CD4-positive, alpha-beta T cell treated with Interleukin-1 beta for 1 hour (primary cell): ENCODE results near the gene ATF2.

Experiments used
- DNase-seq, 2 donors: peaks; one replicate each; pipeline ENCODE4 v3.0.0-alpha.2; 2020 to 2022

Gene ATF2, protein sequence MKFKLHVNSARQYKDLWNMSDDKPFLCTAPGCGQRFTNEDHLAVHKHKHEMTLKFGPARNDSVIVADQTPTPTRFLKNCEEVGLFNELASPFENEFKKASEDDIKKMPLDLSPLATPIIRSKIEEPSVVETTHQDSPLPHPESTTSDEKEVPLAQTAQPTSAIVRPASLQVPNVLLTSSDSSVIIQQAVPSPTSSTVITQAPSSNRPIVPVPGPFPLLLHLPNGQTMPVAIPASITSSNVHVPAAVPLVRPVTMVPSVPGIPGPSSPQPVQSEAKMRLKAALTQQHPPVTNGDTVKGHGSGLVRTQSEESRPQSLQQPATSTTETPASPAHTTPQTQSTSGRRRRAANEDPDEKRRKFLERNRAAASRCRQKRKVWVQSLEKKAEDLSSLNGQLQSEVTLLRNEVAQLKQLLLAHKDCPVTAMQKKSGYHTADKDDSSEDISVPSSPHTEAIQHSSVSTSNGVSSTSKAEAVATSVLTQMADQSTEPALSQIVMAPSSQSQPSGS

DNA sequence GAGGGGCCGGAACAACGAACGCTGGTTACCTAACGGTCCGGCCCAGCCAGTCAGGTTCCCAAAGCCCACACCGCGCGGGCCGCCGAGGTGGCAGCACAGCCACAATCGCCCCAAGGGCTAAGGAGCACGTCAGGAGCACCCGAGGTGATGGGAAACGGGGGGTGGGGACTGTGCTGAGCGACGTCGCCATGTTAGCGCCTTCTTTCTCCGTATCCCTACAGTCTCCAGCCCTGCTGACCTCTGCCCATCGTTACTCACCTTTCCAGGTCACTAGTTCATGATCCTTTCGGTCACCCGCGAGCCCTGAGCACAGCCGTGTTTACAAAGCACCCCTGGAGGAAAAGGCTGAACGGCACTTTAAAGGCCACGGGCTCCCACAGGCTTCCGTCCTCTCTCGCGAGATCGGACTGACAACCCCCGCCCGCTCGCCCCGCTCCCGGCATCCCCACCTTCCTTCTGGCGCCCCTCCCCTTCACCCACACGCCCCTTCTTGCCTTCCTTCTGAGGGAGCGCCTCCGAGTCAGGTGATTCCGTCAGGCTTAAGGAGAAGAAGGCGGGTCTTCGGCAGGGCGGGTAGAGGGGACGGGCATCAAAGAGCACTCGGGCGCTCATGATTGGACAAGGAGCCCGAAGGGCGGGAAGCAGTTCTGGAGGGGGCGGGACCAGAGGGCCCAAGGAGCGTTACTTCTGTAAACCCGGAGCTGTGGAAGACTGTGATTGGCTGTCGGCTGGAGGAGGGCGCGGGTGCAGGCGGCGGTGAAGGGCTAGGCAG lies at the start of gene ATF2:
Gene ATF2, minus strand, starts transcription at position 412 of the 772 bp plus-strand sequence. CDS start 31,760 bp downstream, outside the sequence.
- DNase-seq, result peak; percentile 99

DNA sequence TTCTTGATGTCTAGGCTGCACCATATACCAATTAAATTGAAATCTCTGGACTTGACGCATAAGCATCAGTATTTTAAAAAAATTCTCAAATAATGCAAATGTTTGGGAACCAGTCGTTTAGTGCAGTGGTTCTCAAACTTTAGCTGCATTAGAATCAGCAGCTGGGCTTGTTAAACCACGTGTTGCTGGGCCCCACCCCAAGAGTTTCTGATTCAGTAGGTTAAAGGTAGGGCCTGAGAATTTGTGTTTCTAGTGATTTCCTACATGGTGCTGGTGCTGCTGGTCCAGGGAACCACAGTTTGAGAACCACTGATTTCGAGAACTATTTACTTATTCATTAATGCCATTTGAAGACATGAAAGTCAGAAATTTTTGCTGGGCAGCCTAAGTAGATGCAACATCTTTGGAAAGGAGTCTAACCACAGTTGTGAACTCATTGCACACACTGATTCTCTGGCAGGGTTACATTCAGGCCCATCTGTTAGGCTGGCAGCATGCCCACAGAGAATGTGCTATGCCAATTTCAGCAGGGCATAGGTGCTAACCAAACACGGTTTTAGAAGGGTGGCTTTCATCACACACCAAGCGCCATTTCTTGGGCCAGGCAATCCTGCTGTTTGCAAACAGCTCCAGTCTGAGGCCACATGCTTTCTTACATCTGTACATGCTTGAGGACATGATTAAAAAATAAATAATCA lies 39.9 kb upstream of the ATF2 start:
- peak in 1 of 2 donors; percentile 8 for DNase-seq

DNA sequence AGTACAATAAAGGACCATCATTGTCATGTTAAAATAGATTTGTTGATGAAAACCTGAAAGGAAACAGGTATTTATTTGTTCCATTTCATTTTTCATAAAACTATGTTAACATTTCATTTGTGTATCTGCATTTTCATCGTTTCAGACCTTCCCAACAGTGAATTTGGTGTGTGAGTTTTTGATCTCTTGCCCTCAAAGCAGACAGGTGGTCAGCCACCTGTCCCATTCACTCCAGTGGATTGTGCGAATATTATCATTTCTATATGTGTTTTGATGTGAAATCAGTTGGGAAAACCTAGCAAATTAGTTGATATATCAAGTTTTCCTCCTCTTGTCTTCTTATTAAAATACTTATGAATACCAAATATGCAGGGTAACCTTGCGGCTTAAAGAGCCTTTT lies 38.9 kb upstream of the ATF2 start:
- no peak for DNase-seq

- DNase-seq, result no peak
These were observed 37.5 kb upstream of the ATF2 start for GRCh38 chr2:175205523-175205922.

- peak; percentile 31 to 48 for DNase-seq
These were observed 35.9 kb upstream of the ATF2 start for GRCh38 chr2:175203621-175204496.

DNA sequence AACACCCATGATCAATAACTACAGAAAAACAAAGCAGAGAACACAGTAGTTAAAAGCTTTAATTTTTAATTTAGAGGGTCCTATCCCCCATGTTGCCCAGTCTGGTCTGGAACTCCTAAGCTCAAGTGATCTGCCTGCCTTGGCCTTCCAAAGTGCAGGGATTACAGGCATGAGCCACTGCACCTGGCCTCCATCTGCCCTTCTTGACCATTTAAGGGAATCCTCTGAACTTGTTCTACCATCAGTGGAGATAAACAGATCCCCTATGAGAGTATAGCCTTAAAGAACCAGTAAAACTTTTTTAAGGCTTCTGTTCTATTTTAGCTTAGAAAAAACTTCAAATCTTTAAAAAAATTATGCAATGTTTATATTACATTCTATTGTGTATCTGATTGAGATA lies 27.0 kb upstream of the ATF2 start:
- no peak for DNase-seq

DNA sequence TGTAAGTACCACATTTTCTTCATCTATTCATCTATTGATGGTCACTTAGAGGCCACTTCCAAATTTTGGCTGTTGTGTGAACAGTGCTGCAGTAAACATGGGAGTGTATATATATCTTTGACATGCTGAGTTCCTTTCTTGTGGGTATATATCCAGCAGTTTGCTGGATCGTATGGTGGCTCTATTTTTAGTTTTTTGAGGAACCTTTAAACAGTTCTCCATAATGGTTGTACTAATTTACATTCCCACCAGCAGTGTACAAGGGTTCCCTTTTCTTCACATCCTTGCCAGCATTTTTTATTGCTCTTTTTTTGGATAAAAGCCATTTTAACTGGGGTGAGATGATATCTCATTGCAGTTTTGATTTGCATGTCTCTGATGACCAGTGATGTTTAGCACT lies 20.8 kb upstream of the ATF2 start:
- no peak for DNase-seq

- DNase-seq, result peak in 1 of 2 donors; percentile 17
These were observed 19.4 kb upstream of the ATF2 start for GRCh38 chr2:175187378-175187777.

- no peak for DNase-seq
These were observed 15.7 kb upstream of the ATF2 start for GRCh38 chr2:175183674-175184073.

GRCh38 chr2:175181877-175182308 lies 13.9 kb upstream of the ATF2 start:
- no peak for DNase-seq

DNA sequence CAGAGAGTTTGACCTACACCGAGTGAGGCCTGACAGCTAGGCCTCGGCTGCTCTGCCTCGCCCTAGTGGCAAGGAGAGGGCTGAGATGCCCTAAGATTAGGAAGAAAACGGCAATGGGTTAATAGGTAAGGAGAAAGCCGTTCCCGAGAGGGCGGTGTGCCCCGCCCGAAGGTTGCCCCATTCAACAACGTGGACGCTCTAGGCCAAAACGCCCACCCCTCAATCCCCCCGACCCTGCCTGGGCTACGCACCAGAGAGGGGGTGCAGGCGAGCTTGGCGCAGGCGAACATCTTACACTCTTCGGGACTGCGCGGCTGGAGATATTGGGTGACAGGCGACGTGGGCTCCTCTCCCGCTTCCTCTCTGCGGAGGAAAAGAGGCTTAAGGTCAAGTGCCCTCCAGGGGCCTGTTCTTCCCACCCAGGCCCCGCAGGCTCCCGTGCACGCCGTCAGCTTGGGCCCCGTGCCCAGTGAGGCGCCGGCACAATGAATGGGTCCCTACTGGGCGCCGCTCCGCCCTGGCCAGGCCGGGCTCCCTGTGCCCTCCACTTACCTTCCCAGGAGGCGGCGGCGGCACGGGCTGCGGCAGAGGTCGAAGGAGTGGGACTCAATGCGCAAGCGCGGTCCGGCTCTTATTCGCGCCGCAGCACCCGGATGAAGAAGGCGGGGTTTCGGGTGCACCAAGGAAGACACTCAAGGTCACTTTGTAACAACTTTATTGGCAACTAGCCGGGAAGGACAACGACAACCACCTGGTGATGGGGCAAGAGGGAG lies 13.3 kb upstream of the ATF2 start, which contains the start of gene ATP5MC3:
Gene ATP5MC3, minus strand, starts transcription at position 607 of the 773 bp plus-strand sequence. Its CDS starts 317 bp downstream, at position 290.
- DNase-seq, result peak; percentile 94 to 95

DNA sequence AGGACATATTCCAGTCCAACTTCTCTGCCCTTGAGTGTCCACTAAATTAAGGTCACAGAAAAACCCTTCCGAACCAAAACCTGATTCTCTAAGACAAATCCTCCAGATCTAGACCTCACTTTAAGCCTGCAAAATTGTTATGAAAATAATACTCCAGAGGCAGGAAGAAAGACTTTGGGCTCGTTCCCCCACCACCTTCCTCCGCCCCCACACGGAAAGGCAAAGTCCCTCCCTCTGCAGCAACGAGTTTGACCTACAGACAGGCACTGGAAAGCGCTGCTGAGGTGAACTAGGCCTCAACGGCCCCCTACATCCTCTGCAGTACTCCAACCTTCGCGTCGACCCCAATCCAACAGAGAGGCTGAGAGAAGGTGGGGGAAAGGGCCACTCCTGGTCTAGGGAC lies 12.7 kb upstream of the ATF2 start:
- DNase-seq, result peak; percentile 4 to 43

DNA sequence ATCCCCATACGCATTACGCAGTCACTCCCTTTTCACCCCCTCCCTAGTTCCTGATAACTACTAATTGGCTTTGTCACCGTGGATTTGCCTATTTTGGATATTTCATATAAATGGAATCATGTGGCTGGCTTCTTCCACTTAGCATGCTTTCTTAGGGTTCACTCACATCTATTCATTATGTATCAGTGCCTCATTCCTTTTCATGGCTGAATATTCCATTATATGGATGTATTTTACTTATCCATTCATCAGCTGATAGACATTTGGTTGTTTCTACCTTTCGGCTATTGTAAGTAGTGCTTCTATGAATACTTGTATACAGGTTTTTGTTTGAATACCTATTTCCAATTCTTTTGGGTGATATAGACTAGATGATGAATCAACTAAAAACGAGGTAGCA lies 8.6 kb upstream of the ATF2 start:
- DNase-seq, result no peak

DNA sequence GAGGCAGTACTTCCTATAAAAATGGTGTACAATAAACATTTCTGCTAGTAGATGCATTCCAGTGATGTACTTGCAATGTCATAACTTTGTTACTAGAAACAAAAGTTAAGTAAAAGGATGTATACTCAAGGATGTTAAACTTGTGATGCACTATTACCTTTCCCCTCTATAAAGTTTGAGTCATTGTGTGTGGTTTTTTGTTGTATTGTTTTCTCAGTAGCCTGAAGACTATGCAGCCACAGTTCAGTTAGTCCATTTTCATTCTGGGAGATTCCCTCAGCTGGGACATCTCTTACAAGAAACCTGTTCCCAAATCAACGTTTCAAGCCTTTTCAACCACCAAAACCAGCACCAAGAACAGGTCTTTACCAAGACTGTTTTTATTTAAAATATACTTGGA lies 7.9 kb upstream of the ATF2 start:
- DNase-seq, result no peak

DNA sequence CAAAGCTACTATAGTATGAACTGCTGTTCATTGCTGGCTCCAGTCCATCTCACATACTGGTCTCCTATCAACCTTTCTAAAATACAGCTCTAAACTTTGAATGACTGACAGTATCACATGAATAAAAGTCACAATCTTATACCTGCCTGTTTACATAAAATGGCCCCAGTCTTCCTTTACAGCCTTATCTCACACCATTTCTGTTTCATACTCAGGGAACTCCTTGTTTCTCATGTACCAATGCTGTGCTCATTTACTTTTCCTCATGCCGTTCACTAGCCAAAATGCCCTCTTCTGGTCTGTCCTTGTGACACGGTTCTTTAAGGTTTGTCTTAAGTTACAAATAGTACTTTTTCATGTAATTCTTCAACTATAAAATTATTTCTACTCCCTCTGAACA lies 7.3 kb upstream of the ATF2 start:
- DNase-seq, result no peak

DNA sequence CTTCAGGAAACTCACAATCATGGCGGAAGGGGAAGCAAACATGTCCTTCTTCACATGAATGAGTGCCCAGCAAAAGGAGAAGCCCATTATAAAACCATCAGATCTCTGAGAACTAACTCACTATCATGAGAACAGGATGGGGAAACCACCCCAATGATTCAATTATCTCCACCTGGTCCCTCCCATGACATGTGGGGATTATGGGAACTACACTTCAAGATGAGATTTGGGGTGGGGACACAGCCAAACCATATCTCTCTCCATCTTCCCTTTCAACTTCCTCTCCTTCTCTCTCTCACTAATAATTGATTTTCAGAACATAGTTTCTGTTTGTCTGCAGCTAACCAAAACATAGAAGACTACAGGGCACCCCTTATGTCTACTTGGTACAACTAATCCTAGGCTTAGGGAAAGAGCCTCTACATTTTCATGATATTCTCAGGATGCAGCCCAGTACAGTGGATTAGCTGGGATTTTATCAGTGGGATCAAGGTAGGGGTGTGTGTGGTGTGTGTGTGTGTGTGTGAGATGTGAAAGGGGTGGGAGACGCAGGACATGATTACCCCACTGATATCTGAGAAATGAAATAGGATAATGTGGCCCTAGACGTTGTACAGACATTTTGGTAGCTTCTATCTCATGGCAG lies 2.8 kb upstream of the ATF2 start:
- no peak for DNase-seq

- no peak for DNase-seq
These were observed 1.2 kb upstream of the ATF2 start for GRCh38 chr2:175169191-175169590.

DNA sequence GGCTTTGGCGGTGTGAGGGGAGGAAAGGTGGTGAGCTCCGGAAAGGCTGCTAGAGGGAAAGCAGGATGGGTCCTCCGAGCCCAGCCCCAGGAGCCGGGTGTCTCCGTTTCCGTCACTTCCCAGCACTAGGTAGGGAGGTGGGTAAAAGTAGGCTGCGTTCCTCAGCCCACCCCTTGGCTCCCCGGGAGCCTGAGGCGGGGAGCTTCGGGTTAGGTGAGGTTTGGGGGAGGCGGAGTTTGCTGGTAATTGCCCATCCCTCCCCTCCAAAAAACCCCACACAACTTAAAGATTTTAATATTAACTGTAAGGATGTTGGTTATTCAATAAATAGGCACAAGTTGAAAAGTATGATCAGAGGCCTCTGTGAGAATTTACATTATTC lies 552 bp upstream of the ATF2 start:
- no peak for DNase-seq

GRCh38 chr2:175167076-175167791 lies 769 bp downstream of the ATF2 start:
- no peak for DNase-seq

DNA sequence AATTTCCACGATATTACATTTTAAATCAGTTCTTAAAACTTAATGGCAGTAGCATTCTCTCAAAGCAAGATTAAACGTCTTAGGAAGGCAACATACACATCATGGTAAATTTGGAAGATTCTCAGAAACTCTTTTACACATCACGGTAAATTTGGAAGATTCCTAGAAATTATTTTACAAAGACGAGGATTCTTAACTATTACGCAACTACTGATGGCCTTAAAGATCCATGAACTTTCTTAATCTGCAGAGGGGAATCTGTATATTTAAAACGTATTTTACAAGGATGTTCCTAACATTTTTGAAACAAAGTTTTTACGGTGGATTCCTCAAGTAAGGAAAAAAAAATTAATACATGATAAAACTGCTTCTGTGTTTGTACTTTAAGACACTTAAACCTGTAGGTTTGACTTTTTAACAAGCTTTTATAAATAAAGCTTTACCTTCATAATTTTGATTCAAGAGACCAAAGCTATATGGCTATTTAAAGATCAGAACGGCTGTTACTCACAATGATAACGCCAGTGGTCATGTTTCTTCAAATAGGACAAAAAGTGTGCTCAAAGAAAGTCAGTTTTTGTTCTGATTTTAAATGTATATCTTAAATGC lies 1.7 kb downstream of the ATF2 start:
- no peak for DNase-seq
